Liver (tissue), 9 donors: Measurements from ENCODE around the gene KIF2C. TPM values are rescaled to one million over a fixed set of nuclear protein-coding genes. Genes with fewer than 3 reads are reported as not detected.

Experiments
- DNase-seq: peaks from one replicate; pipeline ENCODE4 v3.0.0-alpha.2; 2017; ENCODE audit warnings: low spot score
- H3K27ac ChIP-seq, 2 donors: one replicate each; pipeline ENCODE4 v1.7.0; 2013; ENCODE audit warnings: inconsistent platforms in 2 of 2, low read length in 2 of 2, control low read depth in 1 of 2, low read depth in 1 of 2, mild to moderate bottlenecking in 1 of 2
- H3K27me3 ChIP-seq, 4 donors: one replicate each; pipeline versions ENCODE4 v1.6.1 to v1.7.0; 2013; ENCODE audit warnings: low read length in 3 of 4, inconsistent platforms in 1 of 4, mild to moderate bottlenecking in 1 of 4, moderate library complexity in 1 of 4; ENCODE audit not compliant: control insufficient read depth in 4 of 4, insufficient read depth in 4 of 4
- H3K36me3 ChIP-seq, 4 donors: one replicate each; pipeline versions ENCODE4 v1.6.1 to v1.7.0; 2013; ENCODE audit warnings: low read length in 3 of 4, mild to moderate bottlenecking in 3 of 4, low read depth in 1 of 4, moderate library complexity in 1 of 4; ENCODE audit not compliant: control insufficient read depth in 4 of 4, insufficient read depth in 3 of 4
- H3K4me1 ChIP-seq, 4 donors: one replicate each; pipeline versions ENCODE4 v1.6.1 to v1.7.0; 2013; ENCODE audit warnings: low read length in 3 of 4, mild to moderate bottlenecking in 3 of 4, moderate library complexity in 1 of 4; ENCODE audit not compliant: control insufficient read depth in 4 of 4, insufficient read depth in 4 of 4
- H3K4me3 ChIP-seq, 3 donors: one replicate each; pipeline versions ENCODE4 v1.6.1 to v1.7.0; 2013; ENCODE audit warnings: low read length in 3 of 3, control low read depth in 1 of 3, low read depth in 1 of 3, mild to moderate bottlenecking in 1 of 3
- H3K9ac ChIP-seq, 2 donors: one replicate each; pipeline ENCODE4 v1.7.0; 2013; ENCODE audit warnings: low read length in 2 of 2, mild to moderate bottlenecking in 2 of 2, moderate library complexity in 2 of 2, control low read depth in 1 of 2, low read depth in 1 of 2
- H3K9me3 ChIP-seq, 4 donors: one replicate each; pipeline versions ENCODE4 v1.6.1 to v1.7.0; 2013; ENCODE audit warnings: low read length in 3 of 4; ENCODE audit not compliant: control insufficient read depth in 4 of 4
- CTCF ChIP-seq: fragments of 150-350 bp; IDR thresholded peaks from 2 replicates; pipeline ENCODE4 v1.5.1; 2017; ENCODE audit warnings: improper control_type of control experiment, low read depth, low read length; ENCODE audit not compliant: missing input control
- EGR1 ChIP-seq, 2 donors: IDR thresholded peaks; 2 replicates each; pipeline ENCODE4 v1.6.1; 2016 to 2018; ENCODE audit warnings: antibody characterized with exemption in 2 of 2, low read depth in 2 of 2
- FOXA2 ChIP-seq: IDR thresholded peaks from 2 replicates; pipeline ENCODE4 v1.6.1; 2016; ENCODE audit warnings: antibody characterized with exemption
- GABPA ChIP-seq, 2 donors: IDR thresholded peaks in 1 of 2; conservative IDR thresholded peaks in 1 of 2; 2 replicates each; pipeline ENCODE4 v1.6.1; 2016; ENCODE audit warnings: antibody characterized with exemption in 2 of 2, mild to moderate bottlenecking in 1 of 2, moderate library complexity in 1 of 2
- HNF4A ChIP-seq, 2 donors: conservative IDR thresholded peaks; 2 replicates each; pipeline ENCODE4 v1.6.1; 2016; ENCODE audit warnings: antibody characterized with exemption in 2 of 2, mild to moderate bottlenecking in 2 of 2
- HNF4G ChIP-seq: IDR thresholded peaks from 2 replicates; pipeline ENCODE4 v1.6.1; 2016; ENCODE audit warnings: antibody characterized with exemption
- JUND ChIP-seq, 2 donors: IDR thresholded peaks; 2 replicates each; pipeline ENCODE4 v1.6.1; 2016; ENCODE audit warnings: antibody characterized with exemption in 2 of 2
- NR2F2 ChIP-seq: IDR thresholded peaks from 2 replicates; pipeline ENCODE4 v1.6.1; 2016; ENCODE audit warnings: antibody characterized with exemption
- RAD21 ChIP-seq, 2 donors: IDR thresholded peaks; 2 replicates each; pipeline ENCODE4 v1.6.1; 2016; ENCODE audit warnings: antibody characterized with exemption in 2 of 2, mild to moderate bottlenecking in 2 of 2
- RXRA ChIP-seq, 2 donors: IDR thresholded peaks; 2 replicates each; pipeline ENCODE4 v1.6.1; 2017 to 2018; ENCODE audit warnings: antibody characterized with exemption in 2 of 2, mild to moderate bottlenecking in 1 of 2
- SP1 ChIP-seq: IDR thresholded peaks from 2 replicates; pipeline ENCODE4 v1.6.1; 2018; ENCODE audit warnings: antibody characterized with exemption, mild to moderate bottlenecking
- TAF1 ChIP-seq: conservative IDR thresholded peaks from 2 replicates; pipeline ENCODE4 v1.6.1; 2016; ENCODE audit warnings: antibody characterized with exemption, mild to moderate bottlenecking
- YY1 ChIP-seq: IDR thresholded peaks from 2 replicates; pipeline ENCODE4 v1.6.1; 2016; ENCODE audit warnings: antibody characterized with exemption, mild to moderate bottlenecking
- ZBTB33 ChIP-seq: IDR thresholded peaks from 2 replicates; pipeline ENCODE4 v1.6.1; 2016; ENCODE audit warnings: antibody characterized with exemption
- WGBS: extraction: QIAGEN DNeasy Blood & Tissue Kit; methylation state at CpG from one replicate; pipeline ENCODE4 v1.1.7; 2013; 5-methylcytosine and 5-hydroxymethylcytosine counted together
- polyA plus RNA-seq, 2 donors: library from polyadenylated mRNA; stranded (reverse) in 1 of 2; unstranded in 1 of 2; fragments of 200-250 nt in 1 of 2; fragments of >200 nt in 1 of 2; fragmentation: Nextera tagmentation in 1 of 2; extraction: Ambion mirVana in 1 of 2; gene quantifications; one replicate each; pipeline versions ENCODE4 v1.2.1 to v1.2.3, GENCODE V29; 2013 to 2015
- total RNA-seq, 2 donors: library from RNA; depleted of rRNA; stranded (reverse); fragments of >200 nt; gene quantifications; one replicate each; pipeline ENCODE4 v1.2.3, GENCODE V29; 2014
- TF ChIP-seq, protein P1 (sequence below): IDR thresholded peaks from 2 replicates; pipeline ENCODE4 v1.6.1; 2016; ENCODE audit warnings: antibody characterized with exemption
- TF ChIP-seq, protein P2 (sequence below): IDR thresholded peaks from 2 replicates; pipeline ENCODE4 v1.6.1; 2016; ENCODE audit warnings: antibody characterized with exemption
- TF ChIP-seq, protein P3 (sequence below): IDR thresholded peaks from 2 replicates; pipeline ENCODE4 v1.6.1; 2016; ENCODE audit warnings: antibody characterized with exemption, mild to moderate bottlenecking
- donor health status: healthy.
- donor health status: healthy.
- donor health status: healthy.
- donor health status: healthy.
- donor health status: healthy.

KIF2C gene
- total and polyA plus RNA-seq, 4 donors, result 0.17 to 26.7 (median 0.73) TPM

GRCh38 chr1:44788120-44788860 is 48.7 kb downstream of the KIF2C start, which contains the start of gene BEST4:
BEST4 (minus strand) TSS chr1:44788170; CDS start chr1:44787705, 465 bp downstream.
- Histone ChIP-seq H3K36me3 (no peaks in the 10 kb centered on the region), H3K9ac (no peak within 1 kb of the TSS), H3K4me3 (no peak within 1 kb of the TSS), H3K27ac (no peak within 1 kb of the TSS), H3K27me3 (no peaks in the 10 kb centered on the region), H3K4me1 (peaks cover 6 to 21% (median 13%) of the 10 kb centered on the region in 4 donors), H3K9me3 (no peaks in the 10 kb centered on the region)
- no peak for TF ChIP-seq RAD21 (IDR thresholded peaks at IDR 0.05)
- TF ChIP-seq JUND (IDR thresholded peaks at IDR 0.05), result no peak
- TF ChIP-seq HNF4G, result no peak
- no peak for TF ChIP-seq NR2F2
- TF ChIP-seq, protein P1, sequence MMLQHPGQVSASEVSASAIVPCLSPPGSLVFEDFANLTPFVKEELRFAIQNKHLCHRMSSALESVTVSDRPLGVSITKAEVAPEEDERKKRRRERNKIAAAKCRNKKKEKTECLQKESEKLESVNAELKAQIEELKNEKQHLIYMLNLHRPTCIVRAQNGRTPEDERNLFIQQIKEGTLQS, result no peak
- no peak for TF ChIP-seq RXRA (IDR thresholded peaks at IDR 0.05)
- TF ChIP-seq HNF4A (conservative IDR thresholded peaks at IDR 0.05), result no peak
- TF ChIP-seq TAF1, result no peak
- TF ChIP-seq EGR1 (IDR thresholded peaks at IDR 0.05; ENCODE audit: low read depth in 2 of 2), result no peak
- TF ChIP-seq FOXA2, result no peak
- TF ChIP-seq GABPA (IDR thresholded peaks at IDR 0.05 in 1 of 2, conservative IDR thresholded peaks at IDR 0.05 in 1 of 2), result no peak
- no peak for TF ChIP-seq ZBTB33
- TF ChIP-seq, protein P2, sequence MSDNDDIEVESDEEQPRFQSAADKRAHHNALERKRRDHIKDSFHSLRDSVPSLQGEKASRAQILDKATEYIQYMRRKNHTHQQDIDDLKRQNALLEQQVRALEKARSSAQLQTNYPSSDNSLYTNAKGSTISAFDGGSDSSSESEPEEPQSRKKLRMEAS, result no peak
- TF ChIP-seq YY1, result no peak
- no peak for TF ChIP-seq CTCF
- WGBS, result 90% methylated on average over 9 of the region's 9 CpGs
- no peak for DNase-seq

GRCh38 chr1:44790968-44791801 is 51.5 kb downstream of the KIF2C start:
- Histone ChIP-seq H3K36me3 (no peaks in the 10 kb centered on the region), H3K9ac (no peak overlapping the region), H3K4me3 (no peak overlapping the region), H3K27me3 (no peaks in the 10 kb centered on the region), H3K4me1 (peaks cover 0 to 4% (median 1%) of the 10 kb centered on the region in 4 donors), H3K27ac (no peak overlapping the region), H3K9me3 (no peaks in the 10 kb centered on the region)
- DNase-seq, result no peak
- TF ChIP-seq GABPA (IDR thresholded peaks at IDR 0.05 in 1 of 2, conservative IDR thresholded peaks at IDR 0.05 in 1 of 2) (no peak), HNF4G (no peak), HNF4A (conservative IDR thresholded peaks at IDR 0.05) (no peak), RXRA (IDR thresholded peaks at IDR 0.05) (no peak), SP1 (no peak), JUND (IDR thresholded peaks at IDR 0.05) (no peak), TAF1 (no peak)
- TF ChIP-seq, protein P3, sequence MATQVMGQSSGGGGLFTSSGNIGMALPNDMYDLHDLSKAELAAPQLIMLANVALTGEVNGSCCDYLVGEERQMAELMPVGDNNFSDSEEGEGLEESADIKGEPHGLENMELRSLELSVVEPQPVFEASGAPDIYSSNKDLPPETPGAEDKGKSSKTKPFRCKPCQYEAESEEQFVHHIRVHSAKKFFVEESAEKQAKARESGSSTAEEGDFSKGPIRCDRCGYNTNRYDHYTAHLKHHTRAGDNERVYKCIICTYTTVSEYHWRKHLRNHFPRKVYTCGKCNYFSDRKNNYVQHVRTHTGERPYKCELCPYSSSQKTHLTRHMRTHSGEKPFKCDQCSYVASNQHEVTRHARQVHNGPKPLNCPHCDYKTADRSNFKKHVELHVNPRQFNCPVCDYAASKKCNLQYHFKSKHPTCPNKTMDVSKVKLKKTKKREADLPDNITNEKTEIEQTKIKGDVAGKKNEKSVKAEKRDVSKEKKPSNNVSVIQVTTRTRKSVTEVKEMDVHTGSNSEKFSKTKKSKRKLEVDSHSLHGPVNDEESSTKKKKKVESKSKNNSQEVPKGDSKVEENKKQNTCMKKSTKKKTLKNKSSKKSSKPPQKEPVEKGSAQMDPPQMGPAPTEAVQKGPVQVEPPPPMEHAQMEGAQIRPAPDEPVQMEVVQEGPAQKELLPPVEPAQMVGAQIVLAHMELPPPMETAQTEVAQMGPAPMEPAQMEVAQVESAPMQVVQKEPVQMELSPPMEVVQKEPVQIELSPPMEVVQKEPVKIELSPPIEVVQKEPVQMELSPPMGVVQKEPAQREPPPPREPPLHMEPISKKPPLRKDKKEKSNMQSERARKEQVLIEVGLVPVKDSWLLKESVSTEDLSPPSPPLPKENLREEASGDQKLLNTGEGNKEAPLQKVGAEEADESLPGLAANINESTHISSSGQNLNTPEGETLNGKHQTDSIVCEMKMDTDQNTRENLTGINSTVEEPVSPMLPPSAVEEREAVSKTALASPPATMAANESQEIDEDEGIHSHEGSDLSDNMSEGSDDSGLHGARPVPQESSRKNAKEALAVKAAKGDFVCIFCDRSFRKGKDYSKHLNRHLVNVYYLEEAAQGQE, result no peak
- WGBS, result 67% methylated on average over 7 of the region's 7 CpGs
